Measurements from ENCODE around the gene ZNF471.

ZNF471 gene

GRCh38 chr19:56577719-56578602, 70.3 kb downstream of the ZNF471 start:
- no peak for DNase-seq

Data from NCI-H2171 (cell line).